Measurements from ENCODE around the gene LHFPL6.
A peak's percentile ranks its signal among the peaks of the same experiment; 100 is the strongest.

Gene LHFPL6

DNA sequence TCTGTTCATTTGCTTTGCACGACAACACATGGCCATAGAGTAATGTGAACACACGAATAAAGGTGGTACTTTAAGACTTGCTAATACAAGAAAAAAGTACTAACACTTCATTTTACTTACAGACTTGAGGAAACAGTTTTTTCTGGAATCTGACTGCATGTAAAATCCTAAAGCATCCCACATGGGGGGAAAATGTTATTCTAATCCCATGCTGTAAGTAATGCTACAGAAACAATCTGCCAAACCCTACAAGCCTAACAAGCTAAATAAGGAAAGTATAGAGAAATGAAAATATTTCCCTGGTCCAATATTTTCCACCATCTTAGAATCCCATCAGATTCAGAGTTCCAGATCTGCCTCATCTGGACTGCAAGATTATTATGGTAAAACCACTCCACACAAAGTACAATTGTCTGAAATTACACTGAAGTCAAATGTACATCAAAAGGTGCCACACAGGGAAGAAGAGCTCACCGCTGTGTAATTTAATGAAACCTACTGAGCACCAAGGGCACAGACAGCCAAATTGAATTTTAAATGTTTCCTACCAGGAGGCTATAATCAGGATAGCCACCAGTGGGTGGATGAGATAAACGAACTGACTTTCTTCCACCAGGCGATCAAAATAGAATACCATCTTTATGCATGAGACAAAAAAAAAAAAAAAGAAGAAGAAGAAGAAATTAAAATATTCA, 22.0 kb downstream of the LHFPL6 start:
- peaks cover 14% of the 10 kb centered on the region for H3K4me1 Mint-ChIP-seq
- TF ChIP-seq CTCF (IDR thresholded peaks at IDR 0.05) = no peak
- H3K27ac Mint-ChIP-seq = peak overlapping the region; percentile 18
- H3K36me3 Mint-ChIP-seq (ENCODE audit: low read depth) = peaks cover 17% of the 10 kb centered on the region
- no peak for DNase-seq
- peaks cover 5% of the 10 kb centered on the region for H3K27me3 Mint-ChIP-seq (ENCODE audit: low read depth, poor library complexity)
- H3K4me3 Mint-ChIP-seq = no peak overlapping the region
- H3K9me3 Mint-ChIP-seq = no peaks in the 10 kb centered on the region

DNA sequence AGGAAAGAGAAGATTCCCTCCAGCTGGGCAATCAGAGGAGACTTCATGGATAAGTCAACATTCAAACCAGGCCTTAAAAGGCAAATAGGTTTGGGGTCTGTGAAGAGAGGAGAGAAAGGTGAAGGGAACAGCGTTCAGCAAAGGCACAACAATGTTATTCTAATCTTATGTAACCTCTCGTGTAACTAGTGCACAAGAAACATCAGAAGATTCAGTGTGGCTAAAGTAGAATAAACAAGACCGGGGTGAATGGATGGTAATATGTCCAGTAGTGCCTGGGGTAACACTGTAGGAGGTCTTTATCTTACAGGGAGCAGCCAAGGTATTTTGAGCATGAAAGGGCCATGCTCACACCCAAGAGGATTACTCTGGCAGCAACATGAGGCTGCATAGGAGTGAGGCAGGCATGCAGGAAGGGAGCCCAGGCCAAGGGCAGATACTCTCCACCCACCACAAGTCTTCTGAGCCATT, 24.1 kb downstream of the LHFPL6 start:
- TF ChIP-seq CTCF (IDR thresholded peaks at IDR 0.05) = no peak
- H3K4me1 Mint-ChIP-seq = peaks cover 18% of the 10 kb centered on the region
- H3K9me3 Mint-ChIP-seq = no peaks in the 10 kb centered on the region
- DNase-seq = no peak
- H3K27ac Mint-ChIP-seq = peak overlapping the region; percentile 28
- H3K4me3 Mint-ChIP-seq = no peak overlapping the region
- peaks cover 5% of the 10 kb centered on the region for H3K27me3 Mint-ChIP-seq (ENCODE audit: low read depth, poor library complexity)
- H3K36me3 Mint-ChIP-seq (ENCODE audit: low read depth) = peaks cover 17% of the 10 kb centered on the region

- Mint-ChIP-seq H3K27me3 (ENCODE audit: low read depth, poor library complexity) (peaks cover 5% of the 10 kb centered on the region), H3K9me3 (no peaks in the 10 kb centered on the region), H3K27ac (no peak overlapping the region), H3K36me3 (ENCODE audit: low read depth) (peaks cover 17% of the 10 kb centered on the region), H3K4me1 (peaks cover 18% of the 10 kb centered on the region), H3K4me3 (no peak overlapping the region)
- no peak for DNase-seq
- no peak for TF ChIP-seq CTCF (IDR thresholded peaks at IDR 0.05)
These were observed 25.0 kb downstream of the LHFPL6 start for GRCh38 chr13:39577838-39578491.

- no peak for DNase-seq
- Mint-ChIP-seq H3K9me3 (no peaks in the 10 kb centered on the region), H3K27ac (no peak overlapping the region), H3K36me3 (ENCODE audit: low read depth) (peaks cover 12% of the 10 kb centered on the region), H3K4me3 (no peak overlapping the region), H3K4me1 (peaks cover 18% of the 10 kb centered on the region), H3K27me3 (ENCODE audit: low read depth, poor library complexity) (peaks cover 5% of the 10 kb centered on the region)
- TF ChIP-seq CTCF (IDR thresholded peaks at IDR 0.05) = no peak
These were observed 25.8 kb downstream of the LHFPL6 start for GRCh38 chr13:39577203-39577602.

DNA sequence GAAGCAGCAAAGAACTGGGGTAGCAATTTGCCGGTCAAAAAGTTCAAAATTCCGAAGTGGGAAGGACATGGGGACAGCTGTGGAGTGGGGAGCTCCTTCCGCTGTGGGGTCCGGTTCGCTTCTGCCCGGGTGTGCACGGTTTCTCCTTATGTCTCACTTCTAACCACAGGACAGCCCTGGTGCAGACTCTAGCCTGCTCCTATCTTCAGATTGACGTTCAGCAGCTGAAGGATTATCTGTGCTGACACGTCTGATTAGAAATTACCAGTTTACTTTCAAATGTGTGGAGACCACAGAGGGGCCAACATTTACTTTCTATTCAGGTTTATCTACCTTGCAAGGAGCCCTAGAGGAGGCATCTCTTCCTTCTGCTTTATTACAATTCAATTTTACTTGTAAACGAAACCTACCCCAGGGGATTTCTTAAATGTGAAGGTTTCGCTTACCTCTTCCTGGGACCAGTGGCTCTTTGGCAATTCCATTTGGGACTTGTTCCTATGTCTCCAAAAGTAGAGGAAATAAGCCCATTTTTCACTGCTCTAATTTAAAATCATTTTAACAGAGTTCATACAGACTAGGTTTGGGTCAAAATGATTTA, 27.3 kb downstream of the LHFPL6 start:
- no peak overlapping the region for H3K4me3 Mint-ChIP-seq
- no peaks in the 10 kb centered on the region for H3K9me3 Mint-ChIP-seq
- H3K27me3 Mint-ChIP-seq (ENCODE audit: low read depth, poor library complexity) = peaks cover 5% of the 10 kb centered on the region
- no peaks in the 10 kb centered on the region for H3K36me3 Mint-ChIP-seq (ENCODE audit: low read depth)
- H3K27ac Mint-ChIP-seq = peak overlapping the region; percentile 73
- TF ChIP-seq CTCF (IDR thresholded peaks at IDR 0.05) = no peak
- no peak for DNase-seq
- H3K4me1 Mint-ChIP-seq = peaks cover 27% of the 10 kb centered on the region
